IPS DF 4.7 (cell line): Measurements from ENCODE around the gene LETM1.
"Not testable (repeated sequence)": the region's sequence is repeated elsewhere in the genome, so short reads cannot be mapped to it uniquely, and the experiment has no call there.

ENCODE experiments used
- DNase-seq: peaks from one replicate; pipeline ENCODE4 v3.0.0-alpha.2; 2013; ENCODE audit warnings: low spot score; ENCODE audit errors: extremely low read depth

LETM1 gene

DNA sequence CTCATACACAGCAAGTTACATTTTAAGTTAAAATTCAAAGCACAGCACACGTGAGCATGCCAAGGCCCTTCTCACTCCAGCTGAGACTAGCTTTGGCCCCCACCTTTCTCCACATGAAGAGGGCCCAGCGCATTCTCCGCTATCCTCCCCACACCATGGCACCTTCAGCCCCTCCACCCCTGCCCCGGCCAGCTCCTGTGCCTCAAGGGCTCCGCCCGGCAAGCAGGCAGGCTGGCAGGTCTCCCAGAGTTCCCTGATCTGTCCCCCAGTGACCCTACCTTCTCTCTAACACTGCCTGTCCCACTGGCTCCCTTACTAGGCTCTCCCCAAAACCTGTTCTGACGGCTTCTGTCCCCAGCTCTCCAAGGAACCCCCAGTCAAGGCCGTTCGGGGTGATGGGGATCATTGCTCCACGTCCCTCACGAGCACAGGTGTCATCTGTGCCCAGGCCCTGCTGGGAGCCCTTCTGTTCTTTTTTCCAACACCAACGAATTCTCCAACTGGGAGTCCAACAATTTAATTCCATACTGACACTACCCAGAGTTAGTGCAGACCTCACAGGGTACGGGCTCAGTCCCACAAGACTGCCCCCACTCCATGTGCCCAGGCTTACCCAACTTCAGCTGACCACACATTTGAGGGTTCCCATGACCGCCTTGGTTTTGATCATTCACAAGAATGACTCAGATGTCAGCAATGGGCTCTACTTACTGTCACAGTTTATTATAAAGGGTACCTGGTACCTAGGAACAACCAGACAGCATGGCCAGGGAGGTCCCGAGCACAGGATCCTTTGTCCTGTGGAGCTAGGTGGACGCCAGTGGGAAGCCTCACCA is 4.2 kb downstream of the LETM1 start:
- no peak for DNase-seq

DNA sequence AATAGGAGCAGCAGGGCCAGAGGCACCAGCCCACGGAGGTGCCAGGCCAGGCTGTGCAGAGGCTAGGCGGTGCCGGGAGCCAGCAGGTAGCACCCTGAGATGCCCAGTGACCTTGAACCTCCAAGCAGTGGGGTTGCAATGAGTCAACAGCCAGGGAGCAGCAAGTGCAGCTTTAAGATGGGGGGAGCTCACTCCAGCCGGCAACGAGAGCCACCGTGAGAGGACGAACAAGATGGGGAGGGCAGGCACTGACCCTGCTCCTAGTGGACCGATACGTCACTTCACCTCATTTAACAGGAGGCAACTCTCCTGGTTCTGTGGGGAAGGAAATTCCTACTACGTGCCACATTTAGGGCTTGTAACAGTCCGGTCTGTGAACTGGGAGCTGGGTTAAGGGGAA is 4.8 kb downstream of the LETM1 start:
- no peak for DNase-seq

DNA sequence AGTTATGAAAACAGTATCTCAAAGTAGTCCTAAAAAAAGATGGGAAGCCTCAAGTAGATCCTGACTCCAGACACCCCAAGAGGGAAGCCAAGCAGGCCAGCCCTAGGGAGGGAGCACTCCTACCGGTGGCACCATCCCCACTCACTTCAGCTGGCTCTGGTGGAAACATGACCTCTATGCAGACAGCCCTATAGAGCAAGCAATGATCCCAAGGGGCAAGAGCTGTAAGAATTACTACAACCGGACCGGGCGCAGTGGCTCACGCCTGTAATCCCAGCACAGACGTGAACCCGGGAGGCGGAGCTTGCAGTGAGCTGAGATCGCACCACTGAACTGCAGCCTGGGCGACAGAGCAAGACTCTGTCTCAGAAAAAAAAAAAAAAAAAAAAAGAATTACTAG is 5.7 kb downstream of the LETM1 start:
- no peak for DNase-seq

DNA sequence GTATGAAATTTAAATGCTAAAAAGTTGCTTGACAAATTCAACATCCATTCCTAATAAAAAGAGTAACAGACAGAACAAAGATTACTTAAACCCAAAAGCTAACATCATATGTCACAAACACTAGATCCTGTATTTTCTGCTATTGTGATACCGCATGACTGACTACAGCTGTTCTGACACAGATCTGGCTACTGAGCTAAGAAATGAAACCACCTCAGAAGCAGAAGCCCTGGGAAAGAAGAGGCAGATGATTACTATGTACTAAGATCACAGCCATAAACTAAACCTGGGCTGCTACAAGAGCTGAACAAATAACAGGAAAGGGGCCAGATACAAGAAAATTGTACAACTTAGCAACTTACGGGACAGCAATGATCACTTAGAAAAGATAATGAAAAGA is 9.4 kb downstream of the LETM1 start:
- DNase-seq = no peak

DNA sequence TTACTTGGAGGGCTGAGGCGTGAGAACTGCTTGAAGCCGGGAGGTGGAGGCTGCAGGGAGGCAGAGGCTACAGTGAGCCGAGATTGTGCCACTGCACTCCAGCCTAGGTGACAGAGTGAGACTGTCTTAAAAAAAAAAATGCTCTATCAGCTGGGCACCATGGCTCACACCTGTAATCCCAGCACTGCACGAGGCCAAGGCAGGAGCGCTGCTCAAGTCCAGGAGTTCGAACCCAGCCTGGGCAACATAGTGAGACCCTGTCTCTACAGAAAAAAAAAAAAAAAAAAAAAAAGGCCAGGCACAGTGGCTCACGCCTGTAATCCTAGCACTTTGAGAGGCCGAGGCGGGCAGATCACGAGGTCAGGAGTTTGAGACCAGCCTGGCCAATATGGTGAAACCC is 11.3 kb downstream of the LETM1 start:
- not testable (repeated sequence) for DNase-seq

DNA sequence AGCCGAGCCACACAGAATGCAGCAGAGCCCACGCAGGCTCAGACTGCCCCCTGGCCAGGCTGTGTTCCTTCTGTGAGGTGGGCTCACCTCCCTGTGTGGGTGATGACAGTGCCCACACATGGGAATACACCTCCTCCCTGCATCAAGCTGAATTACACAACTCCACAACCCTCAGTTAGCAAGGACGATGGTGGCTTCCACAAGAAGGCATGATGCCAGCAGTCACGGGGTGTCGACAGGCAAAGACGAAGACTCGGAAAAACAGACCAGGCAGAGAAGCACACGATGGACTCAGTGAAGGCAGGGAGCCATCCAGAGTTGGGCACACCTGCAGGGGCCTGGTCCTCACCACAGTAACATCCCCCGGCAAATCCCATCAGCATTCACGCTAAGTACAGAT is 12.1 kb downstream of the LETM1 start:
- no peak for DNase-seq

DNA sequence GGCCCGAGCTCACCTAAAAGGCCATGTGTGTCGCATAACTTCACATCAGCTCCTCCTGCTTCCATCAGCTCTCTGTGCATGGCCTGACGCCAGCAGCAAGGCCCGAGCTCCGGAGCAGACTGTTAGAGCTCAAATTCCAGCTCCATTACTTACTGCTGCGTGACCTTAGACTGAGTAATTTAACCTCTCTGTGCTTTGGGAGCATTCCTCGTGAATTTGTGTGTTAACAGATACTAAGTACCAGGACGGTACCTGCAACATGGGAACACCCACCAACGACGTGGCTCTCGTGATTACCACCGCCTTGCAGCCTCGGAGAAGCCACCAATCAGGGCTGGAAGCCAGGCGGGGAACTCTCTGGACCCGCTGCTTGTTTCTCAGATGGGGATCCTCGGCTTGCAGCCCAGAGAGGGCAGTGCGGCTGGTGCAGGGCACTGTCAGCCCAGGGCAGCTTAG is 12.9 kb downstream of the LETM1 start:
- no peak for DNase-seq

DNA sequence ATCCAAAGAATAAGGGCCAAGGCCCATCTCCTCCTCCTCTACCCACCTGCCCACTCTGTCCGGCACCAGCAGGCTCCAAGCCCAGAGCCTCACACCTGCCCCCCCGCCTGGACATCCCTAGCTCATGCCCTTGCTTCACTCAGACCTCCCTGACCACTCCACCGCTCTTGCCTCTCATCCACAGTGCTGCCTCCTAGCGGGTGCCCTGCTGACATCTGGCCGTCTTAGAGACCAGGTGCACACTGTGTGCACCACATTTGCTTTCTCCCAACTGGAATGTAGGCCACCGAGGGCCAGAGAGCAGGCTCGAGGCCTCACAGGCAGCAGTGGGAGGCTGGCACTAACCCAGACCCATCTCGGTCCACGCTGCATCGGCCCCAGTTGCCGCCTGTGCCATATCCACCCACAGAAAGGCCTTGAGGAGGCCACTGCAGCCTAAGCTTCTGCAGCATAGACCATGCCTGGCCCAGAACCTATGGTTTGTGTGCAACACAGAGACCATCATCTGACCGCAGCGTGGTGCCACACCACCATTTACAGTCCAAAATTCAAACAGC is 13.5 kb downstream of the LETM1 start:
- no peak for DNase-seq

DNA sequence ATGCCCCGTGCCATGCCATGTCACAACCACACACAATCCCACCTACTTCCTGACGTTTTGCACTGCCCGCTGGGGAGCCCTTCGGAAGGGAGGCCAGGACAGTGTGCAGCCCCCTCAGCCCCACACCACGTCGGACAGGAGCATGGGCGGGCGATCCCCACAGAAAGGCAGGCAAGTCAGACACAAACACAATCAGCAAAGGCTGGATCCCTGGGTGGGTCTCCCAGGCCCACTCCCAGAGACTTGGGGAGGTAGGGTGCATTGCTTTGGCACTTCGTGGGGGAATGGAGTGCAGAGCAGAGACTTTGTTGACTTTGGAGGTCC is 14.1 kb downstream of the LETM1 start:
- DNase-seq = no peak

DNA sequence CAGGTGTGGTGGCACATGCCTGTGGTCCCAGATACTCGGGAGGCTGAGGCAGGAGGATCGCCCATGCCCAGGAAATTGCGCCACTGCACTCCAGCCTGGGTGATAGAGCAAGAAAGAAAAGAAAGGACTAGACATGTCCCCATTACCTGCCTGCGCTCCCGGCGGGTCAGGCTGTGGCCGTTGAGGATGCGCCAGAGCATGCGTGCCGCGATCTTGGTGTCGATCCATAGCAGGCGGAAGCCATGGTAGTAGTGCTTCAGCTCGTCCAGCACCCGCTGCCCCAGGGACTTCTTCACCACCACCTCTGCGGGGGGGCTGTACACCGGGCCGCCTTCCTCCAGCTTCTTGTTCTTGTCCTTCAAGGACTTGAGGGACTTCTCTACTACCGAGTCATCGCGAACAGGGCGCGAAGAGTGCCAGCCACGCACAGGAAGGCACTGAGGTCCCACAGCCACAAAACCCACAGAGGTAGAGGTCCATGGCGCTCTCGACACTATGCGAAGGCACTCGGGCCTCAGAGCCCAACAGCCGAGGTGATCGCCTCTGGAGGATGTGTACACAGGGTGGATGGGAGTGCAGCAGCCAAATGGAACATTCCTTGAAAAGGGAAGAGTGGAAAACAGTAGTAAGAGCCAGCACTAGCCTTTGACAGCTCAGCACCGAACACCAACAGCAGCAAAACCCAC is 14.6 kb downstream of the LETM1 start:
- DNase-seq = no peak

DNA sequence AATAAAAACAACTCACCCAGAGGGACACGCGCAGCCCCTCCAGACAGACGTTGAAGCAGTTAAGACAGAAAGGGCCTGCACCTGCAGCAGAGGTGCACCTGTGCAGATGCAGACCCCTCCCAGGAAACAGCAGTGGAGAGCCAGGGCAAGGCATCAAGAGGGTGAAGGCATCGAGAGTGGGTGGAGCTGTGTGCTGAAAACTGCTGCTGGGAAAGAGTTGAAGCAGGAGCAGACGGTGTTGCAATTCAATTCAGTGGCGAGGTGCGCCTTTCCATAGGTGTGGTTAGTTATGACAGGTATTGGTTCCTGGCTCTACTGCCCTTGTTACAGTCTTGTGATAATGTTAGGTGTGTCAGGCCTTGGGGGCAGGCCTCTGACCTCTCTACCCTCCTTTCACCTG is 16.7 kb downstream of the LETM1 start:
- no peak for DNase-seq

DNA sequence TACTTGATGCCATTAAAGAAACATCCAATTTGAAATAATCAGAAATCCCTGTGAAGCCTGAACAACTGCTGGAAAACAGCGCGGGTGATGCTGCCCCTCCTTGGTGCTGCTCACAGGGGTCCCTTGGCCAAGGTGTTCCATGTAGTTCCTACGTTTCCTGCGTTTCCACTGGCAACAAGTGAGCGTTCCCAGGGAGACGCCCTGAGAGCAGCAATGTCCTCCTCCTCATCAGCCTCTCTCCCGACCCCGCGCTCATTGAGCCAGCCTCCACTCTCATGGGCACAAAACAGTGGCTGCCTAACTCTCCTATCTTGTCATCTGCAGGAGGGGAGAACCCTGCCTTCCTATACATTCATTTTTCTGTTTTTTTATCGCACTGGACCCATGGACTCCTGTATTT is 18.9 kb downstream of the LETM1 start:
- no peak for DNase-seq

DNA sequence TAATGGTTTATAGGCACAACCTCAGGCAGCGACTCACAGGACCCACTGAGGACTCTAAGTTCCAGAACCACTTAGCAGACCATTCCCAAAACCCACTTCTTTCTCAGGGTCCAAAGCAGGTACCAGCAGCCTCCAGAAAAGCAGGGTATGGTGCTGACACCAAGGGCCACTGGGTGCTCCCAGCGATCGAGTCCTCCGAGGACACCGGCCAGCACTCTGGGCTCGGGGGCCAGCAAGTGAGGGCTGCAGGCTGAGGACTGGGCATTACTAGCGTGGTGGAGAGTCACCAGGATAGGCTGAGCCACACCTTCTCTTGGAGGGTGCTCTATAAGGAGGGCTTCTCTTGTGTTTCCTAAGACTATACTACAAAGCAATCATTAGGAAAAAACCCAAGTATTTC is 19.3 kb downstream of the LETM1 start:
- no peak for DNase-seq

DNA sequence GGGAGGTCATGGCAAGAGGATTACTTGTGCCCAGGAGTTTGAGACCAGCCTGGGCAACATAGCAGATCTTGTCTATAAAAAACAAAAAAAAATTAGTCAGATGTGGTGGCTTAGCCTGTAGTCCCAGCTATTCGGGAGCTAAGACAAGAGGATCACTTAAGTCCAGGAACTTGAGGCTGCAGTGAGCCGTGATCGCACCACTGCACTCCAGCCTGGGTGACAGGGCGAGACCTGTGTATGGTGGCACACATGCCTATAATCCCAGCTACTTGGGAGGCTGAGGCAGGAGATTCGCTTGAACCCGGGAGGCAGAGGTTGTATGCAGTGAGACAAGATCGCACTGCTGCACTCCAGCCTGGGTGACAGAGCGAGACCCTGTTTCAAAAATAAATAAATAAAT is 20.1 kb downstream of the LETM1 start:
- DNase-seq = not testable (repeated sequence)

DNA sequence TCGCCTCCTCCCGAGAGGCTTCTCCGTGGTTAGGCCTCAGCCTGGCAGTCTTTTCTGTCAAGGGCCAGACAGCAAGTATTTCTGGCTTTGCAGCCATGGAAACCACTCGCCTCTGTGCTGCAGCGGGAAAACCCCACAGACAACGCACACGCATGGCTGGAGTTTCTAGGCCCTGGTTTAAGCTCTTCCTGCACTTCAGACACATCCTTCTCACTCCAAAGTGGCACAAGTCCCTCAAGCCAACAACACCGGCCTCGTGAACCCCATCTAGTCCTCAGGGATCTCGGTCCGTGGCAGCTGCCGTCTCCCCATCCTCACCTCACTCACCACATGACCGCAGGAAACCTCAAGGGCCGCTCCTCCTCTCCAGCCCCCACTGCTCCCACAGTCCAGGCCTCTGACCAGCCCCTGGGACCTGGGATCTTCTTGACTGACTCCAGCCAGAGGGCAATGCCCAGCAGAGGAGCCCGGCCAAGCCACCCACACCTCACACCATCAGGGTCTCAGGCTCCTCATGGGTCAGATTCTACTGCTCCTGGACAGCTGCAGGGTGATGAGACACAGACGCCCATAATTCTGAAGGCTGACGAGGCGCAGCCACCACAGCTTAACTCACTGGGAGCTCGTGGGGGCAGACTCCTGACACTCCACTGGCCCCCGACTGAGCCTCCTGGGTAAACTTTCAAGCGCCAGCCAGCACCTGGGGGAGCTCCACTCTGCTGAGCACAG is 21.7 kb downstream of the LETM1 start:
- DNase-seq = no peak

DNA sequence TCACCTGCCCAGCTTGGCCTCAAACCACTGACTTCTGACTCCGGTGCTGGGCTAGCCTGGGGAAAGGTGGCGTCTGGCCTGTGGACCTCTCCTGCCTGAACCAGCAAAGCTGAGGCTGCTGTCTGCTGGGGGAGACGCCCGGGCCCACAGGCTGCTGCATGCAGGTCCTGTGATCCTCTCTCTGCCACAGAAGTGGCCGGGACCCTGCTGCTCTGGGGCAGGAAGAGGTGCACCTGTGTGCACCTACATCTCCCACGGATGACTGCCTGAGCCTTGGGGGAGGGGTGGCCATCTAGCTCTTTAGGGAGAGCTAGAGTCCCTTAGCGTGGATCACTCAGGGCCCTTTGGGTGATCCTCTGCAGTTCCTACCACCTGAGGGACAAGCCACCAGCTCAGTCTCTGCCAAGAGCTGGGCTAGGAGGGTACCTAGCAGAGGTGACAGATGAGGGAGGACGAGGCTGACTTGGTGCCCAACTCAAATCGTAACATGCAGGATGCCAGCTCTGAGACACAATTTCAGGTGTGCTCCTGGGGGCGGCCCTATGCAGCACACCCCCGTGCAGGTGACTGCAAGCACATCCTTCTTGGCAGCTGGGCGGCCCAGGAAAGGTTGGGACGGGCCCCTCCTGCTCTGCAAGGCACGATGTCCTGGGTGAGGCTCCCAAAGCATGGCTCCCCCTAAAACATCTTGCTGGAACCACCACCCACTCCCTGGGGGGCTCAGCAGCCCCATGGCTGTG is 22.5 kb downstream of the LETM1 start:
- no peak for DNase-seq

DNA sequence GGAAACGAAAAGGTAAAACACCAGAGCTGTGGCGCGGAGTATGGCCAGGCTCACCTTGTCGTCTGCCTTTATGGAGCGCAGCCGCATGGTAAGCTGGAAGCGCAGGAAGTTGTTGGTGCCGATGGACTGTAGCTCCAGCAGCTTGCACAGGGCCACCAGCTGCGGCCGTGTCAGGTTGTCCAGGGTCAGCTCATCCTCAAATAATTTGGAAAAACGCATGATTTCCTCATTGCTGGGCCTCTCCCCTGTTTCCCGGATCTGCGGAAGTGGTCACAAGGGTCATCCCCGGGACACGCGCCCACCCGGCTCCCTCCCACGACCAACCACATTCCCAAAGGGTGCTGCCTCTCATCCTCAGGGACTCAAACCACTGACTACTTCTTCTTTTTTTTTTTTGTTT is 23.3 kb downstream of the LETM1 start:
- DNase-seq = no peak

DNA sequence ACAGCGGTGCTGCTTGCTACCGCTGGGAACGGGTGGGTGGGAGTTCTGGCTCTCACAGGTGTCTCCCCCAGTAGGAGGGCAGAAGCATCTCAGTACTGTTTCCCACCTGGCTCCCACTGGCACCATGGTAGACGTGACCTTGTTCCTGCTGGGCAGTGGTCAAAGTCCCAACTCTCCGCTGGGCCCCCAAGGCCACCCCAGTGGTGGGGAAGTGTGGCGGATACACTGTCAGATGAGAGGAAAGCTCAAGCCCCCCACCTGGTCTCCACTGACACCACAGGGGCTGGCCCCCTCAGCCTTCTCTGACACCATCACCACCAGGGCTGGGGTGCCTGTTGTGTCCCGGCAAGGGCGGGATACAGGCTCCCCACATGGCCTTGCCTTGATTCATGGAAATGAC is 24.6 kb downstream of the LETM1 start:
- no peak for DNase-seq

DNA sequence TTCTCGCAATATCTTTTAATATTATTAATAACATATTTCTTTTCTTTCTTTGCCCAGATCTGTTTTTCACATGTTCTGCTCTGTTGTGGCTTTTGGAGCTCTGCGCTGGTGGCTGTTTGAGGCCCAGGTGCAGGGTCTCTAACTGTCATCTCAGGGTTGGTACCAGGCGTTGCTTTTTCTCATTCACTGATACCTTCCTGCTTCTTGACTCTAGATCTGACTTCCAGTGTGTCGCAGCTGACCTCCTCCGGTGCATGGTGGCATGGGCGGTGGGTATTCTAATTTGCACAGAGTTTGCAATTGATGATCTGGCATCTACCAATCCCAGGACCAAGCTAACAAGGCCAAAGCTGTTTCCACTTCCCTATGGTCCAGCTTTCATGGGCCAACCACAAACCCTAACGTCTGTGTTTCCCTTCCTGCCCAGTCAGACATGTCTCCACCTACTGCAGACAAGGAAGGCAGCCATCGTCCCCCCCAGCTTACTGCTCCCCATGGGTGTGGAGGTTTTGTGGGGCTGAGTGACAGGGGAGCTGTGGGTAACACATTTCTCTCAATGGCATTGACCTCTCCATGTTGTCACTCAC is 25.2 kb downstream of the LETM1 start:
- no peak for DNase-seq

DNA sequence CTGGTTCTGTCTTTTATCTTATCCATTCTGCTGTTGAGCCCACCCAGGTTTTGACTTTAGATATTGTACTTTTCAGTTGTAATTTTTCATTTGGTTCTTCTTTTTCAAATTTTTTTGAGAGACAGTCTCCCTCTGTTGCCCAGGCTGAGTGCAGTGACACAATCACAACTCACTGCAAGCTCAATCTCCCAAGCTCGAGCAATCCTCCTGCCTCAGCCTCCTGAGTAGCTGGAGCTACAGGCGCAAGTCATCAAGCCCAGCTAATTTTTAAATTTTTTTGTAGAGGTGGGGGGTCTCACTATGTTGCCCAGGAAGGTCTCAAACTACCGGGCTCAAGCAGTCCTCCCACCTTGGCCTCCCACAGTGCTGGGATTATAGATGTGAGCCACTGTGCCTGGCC is 25.7 kb downstream of the LETM1 start:
- no peak for DNase-seq
